Naive B cell (primary cell): ENCODE data around the gene TOMM40L. TPM values are rescaled to one million over a fixed set of nuclear protein-coding genes. Genes with fewer than 3 reads are reported as not detected.
A peak's percentile ranks its signal among the peaks of the same experiment; 100 is the strongest.
"Not testable (repeated sequence)": the region's sequence is repeated elsewhere in the genome, so short reads cannot be mapped to it uniquely, and the experiment has no call there.

ENCODE experiments used
- ATAC-seq, 2 donors: fragments of 150-1000 bp; cut with Tn5 transposase; 2 replicates each; pipeline ENCODE4 v1.10.0; 2021; ENCODE audit warnings: low read depth in 2 of 2, mild to moderate bottlenecking in 2 of 2, moderate library complexity in 2 of 2
- DNase-seq: peaks from one replicate; pipeline ENCODE4 v3.0.0; 2022
- H3K27ac Mint-ChIP-seq, 6 donors: one replicate each; pipeline ENCODE4 v1.8.0; 2020 to 2022; ENCODE audit warnings: mild to moderate bottlenecking in 6 of 6, mixed read lengths in 6 of 6, moderate library complexity in 5 of 6, inconsistent platforms in 2 of 6
- H3K27me3 Mint-ChIP-seq, 3 donors: one replicate each; pipeline ENCODE4 v1.8.0; 2021 to 2022; ENCODE audit warnings: mixed read lengths in 3 of 3, mild to moderate bottlenecking in 1 of 3
- H3K36me3 Mint-ChIP-seq, 2 donors: one replicate each; pipeline ENCODE4 v1.8.0; 2020 to 2022; ENCODE audit warnings: mixed read lengths in 2 of 2, inconsistent platforms in 1 of 2, mild to moderate bottlenecking in 1 of 2
- H3K4me1 Mint-ChIP-seq, 3 donors: one replicate each; pipeline ENCODE4 v1.8.0; 2020 to 2022; ENCODE audit warnings: mixed read lengths in 3 of 3, inconsistent platforms in 1 of 3, mild to moderate bottlenecking in 1 of 3, moderate library complexity in 1 of 3
- H3K4me3 Mint-ChIP-seq, 8 donors: one replicate each; pipeline ENCODE4 v1.8.0; 2020 to 2022; ENCODE audit warnings: mild to moderate bottlenecking in 8 of 8, mixed read lengths in 8 of 8, moderate library complexity in 8 of 8, inconsistent platforms in 2 of 8
- H3K9me3 Mint-ChIP-seq, 7 donors: one replicate each; pipeline ENCODE4 v1.8.0; 2020 to 2022; ENCODE audit warnings: mixed read lengths in 7 of 7, mild to moderate bottlenecking in 5 of 7, inconsistent platforms in 2 of 7, moderate library complexity in 1 of 7
- polyA plus RNA-seq, 6 donors: library from polyadenylated mRNA; unstranded; fragments of 300-500 nt; fragmentation: Illumina TruSeq; gene quantifications; one replicate each; pipeline ENCODE4 v1.2.3, GENCODE V29; 2021; ENCODE audit warnings: low read depth in 6 of 6

The TOMM40L gene
- polyA plus RNA-seq, 6 donors from 2014 or later = 1.5 to 5.8 (median 4.4) TPM

DNA sequence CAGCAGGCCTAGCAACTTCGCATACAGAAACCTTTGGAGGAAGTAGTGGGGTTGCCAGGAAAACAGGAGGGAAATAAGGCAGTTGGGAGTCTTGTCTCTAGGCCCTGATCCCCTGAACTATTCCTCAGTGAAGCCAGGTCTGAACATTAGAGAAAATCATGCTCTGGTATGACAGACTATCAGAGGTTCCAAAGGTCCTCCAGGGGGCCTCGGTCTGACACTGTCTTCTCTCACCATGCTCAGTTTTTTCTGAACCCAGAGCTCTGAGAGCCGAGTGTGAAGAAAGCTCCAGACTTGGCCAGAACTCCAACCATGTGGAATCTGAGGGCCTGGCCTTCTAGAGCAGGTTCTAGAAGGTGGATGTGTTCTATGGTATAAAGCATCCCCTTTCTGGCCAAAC lies 4.0 kb downstream of the TOMM40L start:
- Mint-ChIP-seq H3K4me1 (peaks cover 15 to 34% (median 29%) of the 10 kb centered on the region in 3 donors), H3K4me3 (peak overlapping the region in 1 of 8 donors; percentile 17), H3K36me3 (peaks cover 0 to 6% of the 10 kb centered on the region in 2 donors), H3K27ac (no peak overlapping the region), H3K9me3 (no peaks in the 10 kb centered on the region), H3K27me3 (peaks cover 0 to 7% (median 0%) of the 10 kb centered on the region in 3 donors)
- ATAC-seq = no peak
- DNase-seq = no peak

- H3K27ac Mint-ChIP-seq = no peak overlapping the region
- H3K9me3 Mint-ChIP-seq = no peaks in the 10 kb centered on the region
- peaks cover 3 to 8% (median 6%) of the 10 kb centered on the region in 3 donors for H3K27me3 Mint-ChIP-seq
- peaks cover 15 to 26% (median 21%) of the 10 kb centered on the region in 3 donors for H3K4me1 Mint-ChIP-seq
- peaks cover 0 to 6% of the 10 kb centered on the region in 2 donors for H3K36me3 Mint-ChIP-seq
- H3K4me3 Mint-ChIP-seq = no peak overlapping the region
- ATAC-seq (no peak), DNase-seq (no peak)
Measured at GRCh38 chr1:161230762-161231161, 4.9 kb downstream of the TOMM40L start.

GRCh38 chr1:161233102-161233501 lies 7.2 kb downstream of the TOMM40L start:
- Mint-ChIP-seq H3K4me1 (peaks cover 0 to 3% (median 0%) of the 10 kb centered on the region in 3 donors), H3K27ac (no peak overlapping the region), H3K36me3 (peaks cover 0 to 6% of the 10 kb centered on the region in 2 donors), H3K4me3 (no peak overlapping the region), H3K9me3 (no peaks in the 10 kb centered on the region), H3K27me3 (peaks cover 15 to 29% (median 22%) of the 10 kb centered on the region in 3 donors)
- no peak for ATAC-seq
- DNase-seq = no peak

DNA sequence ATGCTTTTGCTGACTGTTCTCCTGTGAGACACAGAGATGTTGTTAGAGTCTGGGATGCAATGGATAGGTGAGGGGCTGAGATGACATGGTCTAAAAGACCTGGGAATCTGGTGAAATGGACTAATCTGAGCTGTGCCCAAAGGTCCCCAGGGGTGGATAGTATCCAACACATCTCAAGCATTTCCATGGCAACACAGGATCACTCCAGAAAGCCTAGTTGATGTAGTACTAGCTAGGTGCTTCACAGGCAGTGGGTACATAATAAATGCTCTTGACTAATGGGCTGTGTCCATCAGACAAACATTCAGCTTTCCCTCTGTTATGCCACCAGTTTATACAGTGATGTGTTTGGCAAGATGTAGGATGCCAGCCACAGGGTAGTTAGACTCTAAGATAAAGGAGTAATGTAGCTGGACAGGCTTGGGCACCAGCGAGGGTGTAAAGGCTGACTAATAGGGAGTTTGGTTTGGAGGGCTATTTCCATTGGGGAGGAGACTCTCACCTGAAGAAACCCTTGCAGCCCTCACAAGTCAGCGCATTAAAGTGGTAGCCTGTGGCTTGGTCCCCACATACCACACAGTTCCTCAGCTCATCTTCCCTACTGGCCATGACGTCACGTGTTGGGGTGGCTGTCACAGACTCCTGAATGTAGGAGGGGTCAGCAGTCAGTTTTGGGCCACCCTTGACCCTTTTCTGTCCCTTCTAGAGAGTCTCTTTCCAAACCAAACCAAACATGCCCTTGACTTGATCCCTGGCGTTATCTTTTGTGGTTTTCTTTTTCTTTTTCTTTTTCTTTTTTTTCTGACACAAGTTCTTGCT lies 10.3 kb downstream of the TOMM40L start:
- no peaks in the 10 kb centered on the region for H3K9me3 Mint-ChIP-seq
- DNase-seq (no peak), ATAC-seq (no peak)
- peaks cover 34 to 52% (median 43%) of the 10 kb centered on the region in 3 donors for H3K27me3 Mint-ChIP-seq
- H3K36me3 Mint-ChIP-seq = no peaks in the 10 kb centered on the region
- no peaks in the 10 kb centered on the region for H3K4me1 Mint-ChIP-seq
- no peak overlapping the region for H3K4me3 Mint-ChIP-seq
- no peak overlapping the region for H3K27ac Mint-ChIP-seq

DNA sequence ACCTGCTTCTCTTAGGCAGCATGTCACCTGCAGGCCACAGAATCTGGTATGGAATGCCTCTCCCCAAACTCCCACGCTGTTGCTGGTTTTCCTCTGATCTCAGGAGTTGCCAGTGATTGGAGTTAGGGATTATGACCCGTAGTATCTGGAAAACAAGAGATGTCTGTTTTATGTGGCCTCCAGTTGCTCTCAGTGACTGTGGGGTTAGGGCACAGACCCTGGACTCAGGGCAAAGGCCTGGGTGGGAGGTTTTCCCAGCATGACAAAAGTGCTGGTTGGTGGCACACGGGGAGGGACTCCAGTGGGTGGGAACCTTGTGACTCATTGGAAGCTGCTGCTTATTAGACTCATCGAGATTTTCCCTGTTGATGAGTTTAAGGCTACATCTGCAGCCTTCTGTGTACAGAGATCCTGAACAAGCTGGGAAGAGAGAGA lies 12.2 kb downstream of the TOMM40L start, which contains the start of gene NR1I3:
NR1I3 (minus strand) TSS at position 165 of the 435 bp plus-strand sequence. CDS start 1,638 bp downstream, outside the sequence.
- Mint-ChIP-seq H3K9me3 (no peaks in the 10 kb centered on the region), H3K4me1 (peaks cover 0 to 8% (median 8%) of the 10 kb centered on the region in 3 donors), H3K27me3 (peaks cover 34 to 57% (median 43%) of the 10 kb centered on the region in 3 donors), H3K36me3 (no peaks in the 10 kb centered on the region), H3K27ac (peak within 1 kb of the TSS in 1 of 6 donors; percentile 86), H3K4me3 (no peak within 1 kb of the TSS)
- no peak for DNase-seq
- ATAC-seq = no peak

DNA sequence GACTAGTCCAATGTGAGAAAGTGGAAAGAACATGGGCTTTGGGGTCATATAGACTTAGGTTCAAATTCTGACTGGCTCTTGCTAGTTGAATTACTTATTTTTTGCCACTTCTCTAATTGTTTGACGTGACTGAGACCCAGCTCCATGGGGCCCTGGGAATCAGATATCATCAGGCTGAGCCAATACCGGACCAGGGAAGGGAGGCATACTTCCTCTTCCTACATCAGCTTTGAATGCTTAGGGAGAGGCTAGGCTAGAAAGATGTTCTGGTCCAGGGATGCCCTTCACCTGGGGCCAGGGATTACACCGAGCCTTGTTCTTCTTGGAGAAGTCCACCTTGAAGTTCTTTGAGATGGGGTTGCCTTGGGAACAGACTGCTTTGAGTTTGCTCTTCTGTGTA lies 15.8 kb downstream of the TOMM40L start:
- peaks cover 30 to 45% (median 32%) of the 10 kb centered on the region in 3 donors for H3K27me3 Mint-ChIP-seq
- H3K9me3 Mint-ChIP-seq = peaks cover 0 to 2% (median 0%) of the 10 kb centered on the region in 7 donors
- peaks cover 0 to 8% (median 8%) of the 10 kb centered on the region in 3 donors for H3K4me1 Mint-ChIP-seq
- no peak overlapping the region for H3K27ac Mint-ChIP-seq
- H3K4me3 Mint-ChIP-seq = no peak overlapping the region
- H3K36me3 Mint-ChIP-seq = no peaks in the 10 kb centered on the region
- no peak for DNase-seq
- no peak for ATAC-seq

- H3K4me1 Mint-ChIP-seq = peaks cover 0 to 8% (median 8%) of the 10 kb centered on the region in 3 donors
- no peak overlapping the region for H3K27ac Mint-ChIP-seq
- DNase-seq (no peak), ATAC-seq (no peak)
- peaks cover 0 to 2% (median 0%) of the 10 kb centered on the region in 7 donors for H3K9me3 Mint-ChIP-seq
- peaks cover 30 to 42% (median 32%) of the 10 kb centered on the region in 3 donors for H3K27me3 Mint-ChIP-seq
- H3K4me3 Mint-ChIP-seq = no peak overlapping the region
- no peaks in the 10 kb centered on the region for H3K36me3 Mint-ChIP-seq
Measured at GRCh38 chr1:161242313-161242712, 16.5 kb downstream of the TOMM40L start.

GRCh38 chr1:161244888-161245287 lies 19.0 kb downstream of the TOMM40L start:
- DNase-seq (no peak), ATAC-seq (no peak)
- H3K27ac Mint-ChIP-seq = no peak overlapping the region
- H3K9me3 Mint-ChIP-seq = peaks cover 0 to 4% (median 3%) of the 10 kb centered on the region in 7 donors
- H3K4me3 Mint-ChIP-seq = no peak overlapping the region
- peaks cover 19 to 26% (median 20%) of the 10 kb centered on the region in 3 donors for H3K27me3 Mint-ChIP-seq
- peaks cover 0 to 3% of the 10 kb centered on the region in 2 donors for H3K36me3 Mint-ChIP-seq
- peaks cover 0 to 8% (median 8%) of the 10 kb centered on the region in 3 donors for H3K4me1 Mint-ChIP-seq

GRCh38 chr1:161250100-161250499 lies 24.2 kb downstream of the TOMM40L start:
- H3K4me1 Mint-ChIP-seq, H3K4me3 Mint-ChIP-seq, H3K27ac Mint-ChIP-seq, H3K36me3 Mint-ChIP-seq, H3K9me3 Mint-ChIP-seq, DNase-seq, ATAC-seq: not testable (repeated sequence)
- H3K27me3 Mint-ChIP-seq = peaks cover 30 to 37% (median 31%) of the 10 kb centered on the region in 3 donors

- no peak for DNase-seq
- no peak overlapping the region for H3K27ac Mint-ChIP-seq
- no peak overlapping the region for H3K4me3 Mint-ChIP-seq
- H3K27me3 Mint-ChIP-seq = peaks cover 37 to 44% (median 38%) of the 10 kb centered on the region in 3 donors
- H3K4me1 Mint-ChIP-seq = no peaks in the 10 kb centered on the region
- peaks cover 4 to 11% (median 8%) of the 10 kb centered on the region in 7 donors for H3K9me3 Mint-ChIP-seq
- H3K36me3 Mint-ChIP-seq = peaks cover 6 to 9% of the 10 kb centered on the region in 2 donors
- no peak for ATAC-seq
Measured at GRCh38 chr1:161250829-161251228, 25.0 kb downstream of the TOMM40L start.

DNA sequence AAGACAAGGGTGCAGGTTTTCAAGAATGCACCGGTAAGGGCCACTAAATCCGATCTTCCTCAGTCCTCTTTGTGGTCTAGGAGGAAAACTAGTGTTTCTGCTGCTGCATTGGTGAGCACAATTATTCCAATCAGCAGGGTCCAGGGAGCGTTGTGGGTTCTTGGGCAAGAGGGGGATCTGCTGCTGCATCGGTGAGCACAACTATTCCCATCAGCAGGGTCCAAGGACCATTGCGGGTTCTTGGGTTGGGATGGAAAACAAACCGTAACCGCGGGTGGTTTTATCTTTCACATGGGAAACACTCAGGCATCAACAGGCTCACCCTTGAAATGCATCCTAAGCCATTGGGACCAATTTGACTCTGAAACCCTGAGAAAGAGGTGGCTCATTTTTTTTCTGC lies 25.7 kb downstream of the TOMM40L start:
- H3K4me1 Mint-ChIP-seq = no peaks in the 10 kb centered on the region
- no peak overlapping the region for H3K27ac Mint-ChIP-seq
- peaks cover 5 to 19% (median 14%) of the 10 kb centered on the region in 7 donors for H3K9me3 Mint-ChIP-seq
- H3K36me3 Mint-ChIP-seq = peaks cover 9 to 10% of the 10 kb centered on the region in 2 donors
- DNase-seq (no peak), ATAC-seq (no peak)
- H3K27me3 Mint-ChIP-seq = peaks cover 42 to 48% (median 43%) of the 10 kb centered on the region in 3 donors
- H3K4me3 Mint-ChIP-seq = no peak overlapping the region

DNA sequence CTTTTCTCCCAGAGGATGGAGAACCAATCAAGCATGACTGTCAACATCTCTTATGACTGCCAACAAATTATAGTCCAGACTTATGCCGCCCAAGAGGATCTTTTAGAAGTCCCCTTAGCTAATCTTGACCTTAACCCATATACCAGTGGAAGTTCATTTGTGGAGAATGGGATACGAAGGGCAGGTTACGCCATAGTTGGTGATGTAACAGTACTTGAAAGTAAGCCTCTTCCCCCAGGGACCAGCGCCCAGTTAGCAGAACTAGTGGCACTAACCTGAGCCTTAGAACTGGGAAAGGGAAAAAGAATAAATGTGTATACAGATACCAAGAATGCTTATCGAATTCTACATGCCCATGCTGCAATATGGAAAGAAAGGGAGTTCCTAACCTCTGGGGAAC lies 29.4 kb downstream of the TOMM40L start:
- Mint-ChIP-seq H3K9me3 (peaks cover 5 to 33% (median 26%) of the 10 kb centered on the region in 7 donors), H3K4me3 (peak overlapping the region in 1 of 8 donors; percentile 81), H3K4me1 (peaks cover 11 to 21% (median 16%) of the 10 kb centered on the region in 3 donors), H3K36me3 (peaks cover 16 to 29% of the 10 kb centered on the region in 2 donors), H3K27me3 (peaks cover 68 to 82% (median 72%) of the 10 kb centered on the region in 3 donors)
- not testable (repeated sequence) for DNase-seq, H3K27ac Mint-ChIP-seq, ATAC-seq

GRCh38 chr1:161255955-161256520 lies 30.2 kb downstream of the TOMM40L start:
- Mint-ChIP-seq H3K27me3 (peaks cover 75 to 86% (median 76%) of the 10 kb centered on the region in 3 donors), H3K4me3 (peak overlapping the region in 1 of 8 donors; percentile 81), H3K9me3 (peaks cover 5 to 33% (median 26%) of the 10 kb centered on the region in 7 donors), H3K36me3 (peaks cover 16 to 29% of the 10 kb centered on the region in 2 donors), H3K4me1 (peaks cover 11 to 26% (median 23%) of the 10 kb centered on the region in 3 donors)
- DNase-seq, H3K27ac Mint-ChIP-seq, ATAC-seq: not testable (repeated sequence)
